ENCODE data around the gene CXCR1.

CXCR1 gene

DNA sequence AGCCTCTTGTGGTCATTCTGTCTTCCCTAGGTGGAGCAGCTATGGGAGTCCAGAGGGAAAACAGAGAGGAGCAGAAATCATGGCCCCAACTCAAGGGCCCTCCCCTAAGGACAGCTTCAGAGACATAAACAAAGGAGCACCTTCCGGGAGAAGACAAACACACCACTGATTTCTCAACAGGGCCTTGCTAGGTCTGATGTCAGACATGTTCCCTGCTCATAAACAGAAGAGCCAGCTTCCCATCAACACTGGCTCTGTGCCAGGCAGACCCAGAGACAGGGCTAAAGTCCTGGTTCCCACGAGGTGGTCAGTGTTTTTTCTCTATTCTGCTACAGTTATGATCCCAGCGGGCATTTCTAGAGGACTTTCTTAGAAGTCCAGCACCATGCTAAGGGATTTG is 21.6 kb downstream of the CXCR1 start:
- peaks cover 2% of the 10 kb centered on the region for H3K27me3 ChIP-seq (replicated peaks)
- TF ChIP-seq, protein P1, sequence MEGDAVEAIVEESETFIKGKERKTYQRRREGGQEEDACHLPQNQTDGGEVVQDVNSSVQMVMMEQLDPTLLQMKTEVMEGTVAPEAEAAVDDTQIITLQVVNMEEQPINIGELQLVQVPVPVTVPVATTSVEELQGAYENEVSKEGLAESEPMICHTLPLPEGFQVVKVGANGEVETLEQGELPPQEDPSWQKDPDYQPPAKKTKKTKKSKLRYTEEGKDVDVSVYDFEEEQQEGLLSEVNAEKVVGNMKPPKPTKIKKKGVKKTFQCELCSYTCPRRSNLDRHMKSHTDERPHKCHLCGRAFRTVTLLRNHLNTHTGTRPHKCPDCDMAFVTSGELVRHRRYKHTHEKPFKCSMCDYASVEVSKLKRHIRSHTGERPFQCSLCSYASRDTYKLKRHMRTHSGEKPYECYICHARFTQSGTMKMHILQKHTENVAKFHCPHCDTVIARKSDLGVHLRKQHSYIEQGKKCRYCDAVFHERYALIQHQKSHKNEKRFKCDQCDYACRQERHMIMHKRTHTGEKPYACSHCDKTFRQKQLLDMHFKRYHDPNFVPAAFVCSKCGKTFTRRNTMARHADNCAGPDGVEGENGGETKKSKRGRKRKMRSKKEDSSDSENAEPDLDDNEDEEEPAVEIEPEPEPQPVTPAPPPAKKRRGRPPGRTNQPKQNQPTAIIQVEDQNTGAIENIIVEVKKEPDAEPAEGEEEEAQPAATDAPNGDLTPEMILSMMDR (IDR thresholded peaks at IDR 0.05; ENCODE audit: low read depth, low read length, missing control alignments), result no peak
- in situ Hi-C loops (cut with HindIII; ENCODE audit: low pct_ligation_motif_present, low sequenced_read_pairs), result no loop called here
- H3K4me3 ChIP-seq (ENCODE audit: low read depth, low read length), result no peak overlapping the region
- no peak overlapping the region for H3K27ac ChIP-seq
- DNase-seq, result no peak
- H3K36me3 ChIP-seq (replicated peaks), result no peaks in the 10 kb centered on the region

GRCh38 chr2:218138047-218138446 is 28.7 kb downstream of the CXCR1 start:
- in situ Hi-C loops (cut with HindIII; ENCODE audit: low pct_ligation_motif_present, low sequenced_read_pairs), result no loop called here
- TF ChIP-seq, protein P1 (IDR thresholded peaks at IDR 0.05; ENCODE audit: low read depth, low read length, missing control alignments), result no peak
- H3K27ac ChIP-seq, result no peak overlapping the region
- no peak overlapping the region for H3K4me3 ChIP-seq (ENCODE audit: low read depth, low read length)
- no peak for DNase-seq
- H3K27me3 ChIP-seq (replicated peaks), result no peaks in the 10 kb centered on the region
- no peaks in the 10 kb centered on the region for H3K36me3 ChIP-seq (replicated peaks)

- Histone ChIP-seq H3K4me3 (ENCODE audit: low read depth, low read length) (no peak overlapping the region), H3K27me3 (replicated peaks) (no peaks in the 10 kb centered on the region), H3K36me3 (replicated peaks) (no peaks in the 10 kb centered on the region), H3K27ac (no peak overlapping the region)
- DNase-seq, result no peak
- in situ Hi-C loops (cut with HindIII; ENCODE audit: low pct_ligation_motif_present, low sequenced_read_pairs), result no loop called here
- TF ChIP-seq, protein P1 (IDR thresholded peaks at IDR 0.05; ENCODE audit: low read depth, low read length, missing control alignments), result no peak
These were observed 29.2 kb downstream of the CXCR1 start for GRCh38 chr2:218137514-218137913.

GRCh38 chr2:218130822-218131221 is 35.9 kb downstream of the CXCR1 start:
- H3K36me3 ChIP-seq (replicated peaks), result no peaks in the 10 kb centered on the region
- H3K4me3 ChIP-seq (ENCODE audit: low read depth, low read length), result no peak overlapping the region
- in situ Hi-C loops (cut with HindIII; ENCODE audit: low pct_ligation_motif_present, low sequenced_read_pairs), result no loop called here
- DNase-seq, result no peak
- H3K27ac ChIP-seq, result no peak overlapping the region
- TF ChIP-seq, protein P1 (IDR thresholded peaks at IDR 0.05; ENCODE audit: low read depth, low read length, missing control alignments), result no peak
- H3K27me3 ChIP-seq (replicated peaks), result peaks cover 2% of the 10 kb centered on the region

DNA sequence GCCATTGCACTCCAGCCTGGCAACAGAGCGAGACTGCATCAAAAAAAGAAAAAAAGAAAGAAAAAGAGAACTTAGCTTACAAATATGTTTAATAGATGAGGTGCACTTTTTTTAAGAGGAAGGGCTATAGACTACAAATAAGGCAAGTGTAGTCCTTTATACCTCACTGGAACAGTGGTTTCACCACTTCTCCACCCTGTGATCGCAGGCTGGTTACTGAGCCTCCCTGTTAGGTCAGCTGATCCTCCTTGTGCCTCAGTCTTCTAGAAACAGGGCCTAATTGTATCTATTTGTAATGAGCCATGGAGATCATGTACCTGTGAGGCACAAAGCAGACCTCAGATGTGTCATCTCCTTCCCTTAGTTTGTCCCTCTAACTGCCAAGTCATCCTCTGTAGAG is 36.4 kb downstream of the CXCR1 start:
- TF ChIP-seq, protein P1 (IDR thresholded peaks at IDR 0.05; ENCODE audit: low read depth, low read length, missing control alignments), result no peak
- in situ Hi-C loops (cut with HindIII; ENCODE audit: low pct_ligation_motif_present, low sequenced_read_pairs), result no loop called here
- no peak for DNase-seq

GRCh38 chr2:218129458-218130135 is 37.2 kb downstream of the CXCR1 start:
- TF ChIP-seq, protein P1 (IDR thresholded peaks at IDR 0.05; ENCODE audit: low read depth, low read length, missing control alignments), result no peak
- no peak for DNase-seq
- Histone ChIP-seq H3K27me3 (replicated peaks) (peaks cover 4% of the 10 kb centered on the region), H3K4me3 (ENCODE audit: low read depth, low read length) (no peak overlapping the region), H3K36me3 (replicated peaks) (no peaks in the 10 kb centered on the region), H3K27ac (no peak overlapping the region)
- in situ Hi-C loops (cut with HindIII; ENCODE audit: low pct_ligation_motif_present, low sequenced_read_pairs), result no loop called here

More for the DNA sequence above, 36.4 kb downstream of the CXCR1 start:
- H3K36me3 ChIP-seq (replicated peaks), result no peaks in the 10 kb centered on the region
- H3K4me3 ChIP-seq (ENCODE audit: low read depth, low read length), result no peak overlapping the region
- H3K27me3 ChIP-seq (replicated peaks), result peaks cover 2% of the 10 kb centered on the region
- H3K27ac ChIP-seq, result no peak overlapping the region
